ENCODE data around the gene RALGPS1. TPM values are rescaled to one million over a fixed set of nuclear protein-coding genes. Genes with fewer than 3 reads are reported as not detected.

The RALGPS1 gene
- total and polyA plus RNA-seq, 2 of the 13 experiments (the other 11 are each of a cell fraction or from before 2014, with no cell fraction given), result 3.7 to 6.5 TPM

DNA sequence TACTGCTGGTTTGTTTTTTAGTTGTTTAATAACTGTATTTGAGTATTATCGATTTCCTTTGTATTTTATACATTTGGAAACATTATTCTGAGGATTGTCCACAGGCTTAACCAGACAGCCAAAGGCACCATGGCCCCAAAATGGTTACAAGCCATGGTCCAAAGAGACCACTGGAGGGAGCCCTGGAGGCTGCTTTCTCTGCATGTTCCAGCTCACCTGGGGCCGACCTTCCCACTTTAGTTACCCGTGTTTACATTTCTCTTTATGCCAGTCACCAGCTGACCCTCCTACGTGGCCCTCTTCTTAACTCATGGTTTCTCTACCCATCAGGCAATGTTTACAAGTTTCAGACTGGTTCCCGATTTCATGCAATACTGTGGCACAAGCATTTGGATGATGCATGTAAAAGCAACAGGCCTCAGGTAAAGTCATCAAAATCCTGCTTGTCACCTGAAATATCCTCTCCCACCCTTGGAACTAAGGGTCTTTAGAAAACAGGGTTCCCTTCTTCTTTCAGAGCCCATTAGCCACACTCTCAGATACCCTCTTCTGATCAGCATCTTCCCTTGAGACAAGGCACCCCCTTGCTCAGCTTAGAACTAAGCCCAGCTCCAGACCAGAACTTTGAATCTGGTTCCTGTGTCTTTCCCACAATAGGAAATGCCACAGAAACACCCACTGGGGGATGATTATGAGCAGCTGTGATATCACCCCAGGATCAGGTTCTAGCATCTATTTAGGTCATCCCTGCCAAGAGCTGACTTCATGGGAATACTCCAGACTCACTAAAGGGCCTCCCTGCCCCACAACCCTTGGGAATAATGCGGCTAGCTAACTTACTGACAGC, 300.1 kb downstream of the RALGPS1 start (continued):
- TF ChIP-seq, protein P1, sequence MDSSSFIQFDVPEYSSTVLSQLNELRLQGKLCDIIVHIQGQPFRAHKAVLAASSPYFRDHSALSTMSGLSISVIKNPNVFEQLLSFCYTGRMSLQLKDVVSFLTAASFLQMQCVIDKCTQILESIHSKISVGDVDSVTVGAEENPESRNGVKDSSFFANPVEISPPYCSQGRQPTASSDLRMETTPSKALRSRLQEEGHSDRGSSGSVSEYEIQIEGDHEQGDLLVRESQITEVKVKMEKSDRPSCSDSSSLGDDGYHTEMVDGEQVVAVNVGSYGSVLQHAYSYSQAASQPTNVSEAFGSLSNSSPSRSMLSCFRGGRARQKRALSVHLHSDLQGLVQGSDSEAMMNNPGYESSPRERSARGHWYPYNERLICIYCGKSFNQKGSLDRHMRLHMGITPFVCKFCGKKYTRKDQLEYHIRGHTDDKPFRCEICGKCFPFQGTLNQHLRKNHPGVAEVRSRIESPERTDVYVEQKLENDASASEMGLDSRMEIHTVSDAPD (CRISPR knock-in tag; IDR thresholded peaks at IDR 0.05), result no peak
- TF ChIP-seq ZNF782 (CRISPR knock-in tag; IDR thresholded peaks at IDR 0.05; ENCODE audit: borderline replicate concordance) (no peak), ZBTB38 (CRISPR knock-in tag; IDR thresholded peaks at IDR 0.05) (no peak), HMGA1 (CRISPR knock-in tag; conservative IDR thresholded peaks at IDR 0.05) (no peak), NONO (IDR thresholded peaks at IDR 0.05) (no peak), NONO (CRISPR knock-in tag; conservative IDR thresholded peaks at IDR 0.05) (no peak), SNAPC2 (CRISPR knock-in tag; IDR thresholded peaks at IDR 0.05) (no peak), KAT2B (IDR thresholded peaks at IDR 0.05; ENCODE audit: borderline replicate concordance, low read depth, low read length) (no peak), ZFYVE20 (CRISPR knock-in tag; IDR thresholded peaks at IDR 0.05; ENCODE audit: borderline replicate concordance, low read depth) (no peak), RXRB (CRISPR knock-in tag; IDR thresholded peaks at IDR 0.05; ENCODE audit: borderline replicate concordance) (0 out of 2 replicates have a peak, but pooled peaks have one; percentile 11)
- TF ChIP-seq, protein P2, sequence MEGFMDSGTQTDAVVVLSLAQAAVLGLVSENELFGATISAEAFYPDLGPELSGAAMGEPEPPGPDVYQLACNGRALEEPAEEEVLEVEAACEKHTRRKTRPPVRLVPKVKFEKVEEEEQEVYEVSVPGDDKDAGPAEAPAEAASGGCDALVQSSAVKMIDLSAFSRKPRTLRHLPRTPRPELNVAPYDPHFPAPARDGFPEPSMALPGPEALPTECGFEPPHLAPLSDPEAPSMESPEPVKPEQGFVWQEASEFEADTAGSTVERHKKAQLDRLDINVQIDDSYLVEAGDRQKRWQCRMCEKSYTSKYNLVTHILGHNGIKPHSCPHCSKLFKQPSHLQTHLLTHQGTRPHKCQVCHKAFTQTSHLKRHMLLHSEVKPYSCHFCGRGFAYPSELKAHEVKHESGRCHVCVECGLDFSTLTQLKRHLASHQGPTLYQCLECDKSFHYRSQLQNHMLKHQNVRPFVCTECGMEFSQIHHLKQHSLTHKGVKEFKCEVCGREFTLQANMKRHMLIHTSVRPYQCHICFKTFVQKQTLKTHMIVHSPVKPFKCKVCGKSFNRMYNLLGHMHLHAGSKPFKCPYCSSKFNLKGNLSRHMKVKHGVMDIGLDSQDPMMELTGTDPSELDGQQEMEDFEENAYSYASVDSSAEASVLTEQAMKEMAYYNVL (CRISPR knock-in tag; IDR thresholded peaks at IDR 0.05; ENCODE audit: borderline replicate concordance), result no peak
- TF ChIP-seq, protein P3, sequence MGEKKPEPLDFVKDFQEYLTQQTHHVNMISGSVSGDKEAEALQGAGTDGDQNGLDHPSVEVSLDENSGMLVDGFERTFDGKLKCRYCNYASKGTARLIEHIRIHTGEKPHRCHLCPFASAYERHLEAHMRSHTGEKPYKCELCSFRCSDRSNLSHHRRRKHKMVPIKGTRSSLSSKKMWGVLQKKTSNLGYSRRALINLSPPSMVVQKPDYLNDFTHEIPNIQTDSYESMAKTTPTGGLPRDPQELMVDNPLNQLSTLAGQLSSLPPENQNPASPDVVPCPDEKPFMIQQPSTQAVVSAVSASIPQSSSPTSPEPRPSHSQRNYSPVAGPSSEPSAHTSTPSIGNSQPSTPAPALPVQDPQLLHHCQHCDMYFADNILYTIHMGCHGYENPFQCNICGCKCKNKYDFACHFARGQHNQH (CRISPR knock-in tag; IDR thresholded peaks at IDR 0.05), result 0 out of 2 replicates have a peak, but pooled peaks have one; percentile 24
- TF ChIP-seq, protein P4, sequence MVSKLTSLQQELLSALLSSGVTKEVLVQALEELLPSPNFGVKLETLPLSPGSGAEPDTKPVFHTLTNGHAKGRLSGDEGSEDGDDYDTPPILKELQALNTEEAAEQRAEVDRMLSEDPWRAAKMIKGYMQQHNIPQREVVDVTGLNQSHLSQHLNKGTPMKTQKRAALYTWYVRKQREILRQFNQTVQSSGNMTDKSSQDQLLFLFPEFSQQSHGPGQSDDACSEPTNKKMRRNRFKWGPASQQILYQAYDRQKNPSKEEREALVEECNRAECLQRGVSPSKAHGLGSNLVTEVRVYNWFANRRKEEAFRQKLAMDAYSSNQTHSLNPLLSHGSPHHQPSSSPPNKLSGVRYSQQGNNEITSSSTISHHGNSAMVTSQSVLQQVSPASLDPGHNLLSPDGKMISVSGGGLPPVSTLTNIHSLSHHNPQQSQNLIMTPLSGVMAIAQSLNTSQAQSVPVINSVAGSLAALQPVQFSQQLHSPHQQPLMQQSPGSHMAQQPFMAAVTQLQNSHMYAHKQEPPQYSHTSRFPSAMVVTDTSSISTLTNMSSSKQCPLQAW (CRISPR knock-in tag; IDR thresholded peaks at IDR 0.05), result 0 out of 2 replicates have a peak, but pooled peaks have one; percentile 40
- TF ChIP-seq, protein P5, sequence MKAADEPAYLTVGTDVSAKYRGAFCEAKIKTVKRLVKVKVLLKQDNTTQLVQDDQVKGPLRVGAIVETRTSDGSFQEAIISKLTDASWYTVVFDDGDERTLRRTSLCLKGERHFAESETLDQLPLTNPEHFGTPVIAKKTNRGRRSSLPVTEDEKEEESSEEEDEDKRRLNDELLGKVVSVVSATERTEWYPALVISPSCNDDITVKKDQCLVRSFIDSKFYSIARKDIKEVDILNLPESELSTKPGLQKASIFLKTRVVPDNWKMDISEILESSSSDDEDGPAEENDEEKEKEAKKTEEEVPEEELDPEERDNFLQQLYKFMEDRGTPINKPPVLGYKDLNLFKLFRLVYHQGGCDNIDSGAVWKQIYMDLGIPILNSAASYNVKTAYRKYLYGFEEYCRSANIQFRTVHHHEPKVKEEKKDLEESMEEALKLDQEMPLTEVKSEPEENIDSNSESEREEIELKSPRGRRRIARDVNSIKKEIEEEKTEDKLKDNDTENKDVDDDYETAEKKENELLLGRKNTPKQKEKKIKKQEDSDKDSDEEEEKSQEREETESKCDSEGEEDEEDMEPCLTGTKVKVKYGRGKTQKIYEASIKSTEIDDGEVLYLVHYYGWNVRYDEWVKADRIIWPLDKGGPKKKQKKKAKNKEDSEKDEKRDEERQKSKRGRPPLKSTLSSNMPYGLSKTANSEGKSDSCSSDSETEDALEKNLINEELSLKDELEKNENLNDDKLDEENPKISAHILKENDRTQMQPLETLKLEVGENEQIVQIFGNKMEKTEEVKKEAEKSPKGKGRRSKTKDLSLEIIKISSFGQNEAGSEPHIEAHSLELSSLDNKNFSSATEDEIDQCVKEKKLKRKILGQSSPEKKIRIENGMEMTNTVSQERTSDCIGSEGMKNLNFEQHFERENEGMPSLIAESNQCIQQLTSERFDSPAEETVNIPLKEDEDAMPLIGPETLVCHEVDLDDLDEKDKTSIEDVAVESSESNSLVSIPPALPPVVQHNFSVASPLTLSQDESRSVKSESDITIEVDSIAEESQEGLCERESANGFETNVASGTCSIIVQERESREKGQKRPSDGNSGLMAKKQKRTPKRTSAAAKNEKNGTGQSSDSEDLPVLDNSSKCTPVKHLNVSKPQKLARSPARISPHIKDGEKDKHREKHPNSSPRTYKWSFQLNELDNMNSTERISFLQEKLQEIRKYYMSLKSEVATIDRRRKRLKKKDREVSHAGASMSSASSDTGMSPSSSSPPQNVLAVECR (CRISPR knock-in tag; IDR thresholded peaks at IDR 0.05; ENCODE audit: borderline replicate concordance), result no peak
- TF ChIP-seq, protein P6, sequence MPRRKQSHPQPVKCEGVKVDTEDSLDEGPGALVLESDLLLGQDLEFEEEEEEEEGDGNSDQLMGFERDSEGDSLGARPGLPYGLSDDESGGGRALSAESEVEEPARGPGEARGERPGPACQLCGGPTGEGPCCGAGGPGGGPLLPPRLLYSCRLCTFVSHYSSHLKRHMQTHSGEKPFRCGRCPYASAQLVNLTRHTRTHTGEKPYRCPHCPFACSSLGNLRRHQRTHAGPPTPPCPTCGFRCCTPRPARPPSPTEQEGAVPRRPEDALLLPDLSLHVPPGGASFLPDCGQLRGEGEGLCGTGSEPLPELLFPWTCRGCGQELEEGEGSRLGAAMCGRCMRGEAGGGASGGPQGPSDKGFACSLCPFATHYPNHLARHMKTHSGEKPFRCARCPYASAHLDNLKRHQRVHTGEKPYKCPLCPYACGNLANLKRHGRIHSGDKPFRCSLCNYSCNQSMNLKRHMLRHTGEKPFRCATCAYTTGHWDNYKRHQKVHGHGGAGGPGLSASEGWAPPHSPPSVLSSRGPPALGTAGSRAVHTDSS (CRISPR knock-in tag; conservative IDR thresholded peaks at IDR 0.05), result no peak

Measured in HepG2 (cell line).